Embryonic facial prominence (tissue), 1 donor: Measurements from ENCODE around the gene CTSS.
"Not testable (repeated sequence)": the region's sequence is repeated elsewhere in the genome, so short reads cannot be mapped to it uniquely, and the experiment has no call there.

Source experiments
- DNase-seq: peaks from one replicate; pipeline ENCODE4 v3.0.0-alpha.2; 2016; ENCODE audit errors: extremely low spot score

The CTSS gene

DNA sequence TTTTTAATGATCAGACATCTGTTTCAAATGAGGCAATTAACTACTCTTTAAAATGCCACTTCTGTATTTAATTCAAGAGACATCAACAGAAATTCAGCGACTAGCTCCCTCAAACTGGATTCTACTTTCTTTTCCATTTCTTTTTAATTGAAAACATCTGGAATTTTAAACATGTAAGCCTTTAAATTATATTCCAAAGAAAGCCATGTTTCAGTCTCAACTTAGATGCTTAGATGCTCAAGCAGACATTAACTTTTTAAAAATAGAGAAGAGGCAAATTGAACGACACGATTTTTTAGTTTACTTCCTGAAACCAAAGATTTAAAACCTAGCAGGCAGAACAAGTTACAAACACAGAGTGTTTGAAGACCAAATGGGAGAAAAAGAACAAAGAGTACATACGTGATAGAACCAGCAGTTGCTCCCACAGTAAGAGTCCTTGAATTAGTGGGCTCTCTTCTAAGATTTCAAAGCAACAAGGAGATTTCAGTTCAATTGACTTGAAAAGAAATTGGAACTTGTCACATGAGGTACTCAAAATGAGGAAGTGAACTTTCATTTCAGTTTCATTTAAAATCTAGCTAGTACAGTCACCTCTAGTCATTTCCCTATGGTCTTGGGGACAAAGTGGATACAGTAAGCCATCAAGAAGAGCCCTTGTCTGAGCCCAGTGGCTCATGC is at the start of gene CTSS:
TSS of gene CTSS (minus strand) at position 483 of the 681 bp plus-strand sequence. CDS start 1,015 bp downstream, outside the sequence.
- DNase-seq = peak; percentile 42

DNA sequence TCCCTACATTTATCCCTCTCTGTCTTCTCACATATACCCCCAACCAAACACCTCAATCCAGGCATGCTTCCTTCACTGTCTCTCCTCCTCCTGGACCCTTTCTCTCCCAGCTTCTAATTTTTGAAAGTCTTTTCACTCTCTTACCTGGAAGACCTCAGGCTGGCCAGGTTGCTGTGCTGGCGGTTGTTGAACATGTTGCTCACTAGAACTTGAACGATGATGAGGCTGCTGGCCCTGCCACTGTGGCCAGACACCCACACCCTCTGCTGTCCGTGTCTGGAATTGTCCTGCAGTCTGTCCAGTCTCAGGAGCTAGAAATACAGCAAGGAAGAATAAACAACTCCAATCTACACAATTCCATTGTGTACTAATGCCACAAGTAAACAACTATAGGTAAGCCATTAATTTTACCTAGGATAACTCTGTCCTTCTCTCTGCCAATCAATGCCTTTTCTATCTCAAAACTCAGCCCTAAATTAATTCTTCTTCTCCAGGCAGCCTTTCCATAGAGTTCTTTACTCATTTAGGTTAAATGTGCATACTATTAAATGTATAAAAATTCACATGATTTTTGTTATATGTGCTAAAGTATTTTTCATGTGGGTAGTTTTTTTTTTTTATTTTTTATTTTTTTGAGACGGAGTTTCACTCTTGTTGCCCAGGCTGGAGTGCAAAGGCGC is 47.6 kb upstream of the CTSS start:
- no peak for DNase-seq

DNA sequence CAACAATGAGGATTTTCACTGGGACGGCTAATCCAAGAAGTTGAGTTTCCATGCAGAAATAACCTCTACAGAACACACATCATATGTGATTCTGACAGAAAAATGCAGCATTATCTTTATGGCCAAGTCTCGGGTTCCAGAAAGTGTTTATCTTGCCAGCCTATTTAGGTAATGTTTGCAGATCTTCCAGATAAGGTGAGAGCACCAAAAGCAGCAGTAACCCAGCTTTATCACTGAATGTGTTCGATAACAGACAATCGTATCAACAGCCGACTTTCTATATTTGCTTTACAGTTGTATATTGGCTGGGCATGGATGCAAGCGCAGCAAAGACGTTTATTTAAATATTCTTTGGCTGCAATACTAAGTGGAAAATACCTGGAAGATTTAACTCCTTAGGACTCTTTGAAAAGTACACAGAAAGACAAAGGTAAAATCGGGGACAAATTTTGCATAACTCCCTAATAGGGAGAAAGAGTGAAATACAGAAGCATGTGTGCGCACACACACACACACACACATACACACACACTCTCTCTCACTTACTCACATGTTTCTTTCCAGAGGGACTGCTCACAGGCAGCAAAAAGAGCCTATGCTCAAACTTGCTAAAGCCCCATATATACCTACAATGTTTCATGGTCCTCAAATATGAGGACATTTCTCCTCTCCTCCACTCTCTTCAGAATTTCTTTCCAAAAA is 45.5 kb upstream of the CTSS start:
- no peak for DNase-seq

- no peak for DNase-seq
Measured at GRCh38 chr1:150809651-150810050, 44.1 kb upstream of the CTSS start.

DNA sequence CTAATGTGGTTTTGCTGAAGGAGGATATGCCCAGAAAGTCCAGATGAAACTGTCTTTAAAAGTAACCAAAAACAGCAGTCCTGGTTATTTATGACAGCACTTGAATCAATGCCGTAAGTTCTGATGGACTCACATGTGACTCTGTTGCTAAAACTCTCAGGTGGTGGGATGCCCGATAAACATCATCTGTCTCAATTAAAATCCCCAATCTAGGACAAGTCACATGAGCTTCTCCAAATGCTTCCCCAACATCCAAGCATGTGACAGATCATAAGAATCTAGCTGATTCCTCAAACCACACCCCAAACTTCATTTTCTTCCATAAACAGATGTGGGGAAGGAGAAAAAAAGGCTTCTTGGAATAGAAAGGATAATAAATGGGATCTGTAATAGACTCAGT is 43.3 kb upstream of the CTSS start:
- no peak for DNase-seq

- peak; percentile 62 for DNase-seq
Measured at GRCh38 chr1:150808121-150808520, 42.5 kb upstream of the CTSS start, which contains the start of gene CTSK. Gene CTSK, minus strand, starts transcription at chr1:150808260. Its CDS starts 1,455 bp downstream, at chr1:150806805.

DNA sequence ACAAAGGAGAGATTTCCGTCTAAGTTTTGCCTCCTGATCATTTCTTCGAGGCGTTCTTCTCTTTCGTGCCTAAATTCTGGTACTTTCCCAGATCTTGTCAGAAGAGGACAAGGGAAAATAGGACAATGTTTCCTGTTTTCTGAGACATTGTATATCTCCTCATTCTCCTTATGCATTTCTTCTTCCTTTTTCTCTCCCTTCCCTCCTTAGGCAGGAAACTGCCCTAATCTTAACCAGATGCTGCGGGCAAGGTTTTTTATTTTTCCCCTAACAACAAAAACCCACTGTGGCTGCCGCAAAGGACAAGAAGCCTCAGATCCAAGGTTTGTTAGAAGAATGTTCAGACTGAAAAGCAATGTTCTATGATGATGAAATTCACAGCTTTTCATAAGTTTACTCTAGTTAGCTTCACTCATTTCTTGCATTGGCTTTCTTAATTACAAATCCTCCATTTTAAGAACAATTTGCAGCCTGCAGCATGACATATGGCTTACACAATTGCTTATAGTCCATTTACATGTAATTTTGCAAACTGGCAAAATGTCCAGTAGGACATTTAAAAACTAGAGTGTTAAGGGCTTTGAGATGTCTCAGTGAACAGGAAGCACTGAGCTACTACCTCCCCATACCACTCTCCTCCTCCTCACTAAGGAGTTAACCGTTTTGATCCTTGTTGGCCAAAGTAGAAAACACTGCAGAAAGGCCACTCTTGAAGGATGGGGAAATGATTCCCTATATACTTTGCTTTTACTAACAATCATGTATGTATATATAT is 41.9 kb upstream of the CTSS start:
- DNase-seq = no peak

DNA sequence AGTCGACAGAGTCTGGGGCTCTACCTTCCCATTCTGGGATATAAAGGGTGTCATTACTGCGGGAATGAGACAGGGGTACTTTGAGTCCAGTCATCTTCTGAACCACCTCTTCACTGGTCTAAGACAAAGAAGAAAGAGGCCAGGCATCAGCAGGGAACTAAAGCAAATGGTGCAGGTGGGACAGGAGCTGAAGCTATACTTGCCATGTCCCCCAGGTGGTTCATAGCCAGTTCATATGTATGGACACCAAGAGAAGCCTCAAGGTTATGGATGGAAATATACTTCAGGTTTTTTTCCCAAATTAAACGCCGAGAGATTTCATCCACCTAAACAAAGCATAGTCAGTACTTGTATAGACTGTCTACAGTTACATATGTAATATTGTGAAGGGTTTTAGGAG is 40.3 kb upstream of the CTSS start:
- no peak for DNase-seq

DNA sequence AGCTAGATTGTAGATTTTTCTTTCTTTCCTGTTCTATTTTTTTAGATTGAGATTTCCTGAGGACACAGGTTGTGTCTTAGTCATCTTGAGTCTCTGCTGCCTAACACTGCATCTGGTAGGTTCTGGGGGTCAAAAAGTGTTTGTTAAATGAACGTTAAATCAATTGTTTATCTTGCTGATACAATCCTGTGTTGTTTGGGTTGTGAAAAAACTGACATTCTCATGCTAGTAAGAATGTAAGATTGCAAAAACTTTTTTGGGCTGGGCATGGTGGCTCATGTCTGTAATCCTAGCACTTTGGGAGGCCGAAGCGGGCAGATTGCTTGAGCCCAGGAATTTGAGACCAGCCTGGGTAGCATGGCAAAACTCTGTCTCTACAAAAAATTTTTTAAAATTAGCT is 39.1 kb upstream of the CTSS start:
- no peak for DNase-seq

DNA sequence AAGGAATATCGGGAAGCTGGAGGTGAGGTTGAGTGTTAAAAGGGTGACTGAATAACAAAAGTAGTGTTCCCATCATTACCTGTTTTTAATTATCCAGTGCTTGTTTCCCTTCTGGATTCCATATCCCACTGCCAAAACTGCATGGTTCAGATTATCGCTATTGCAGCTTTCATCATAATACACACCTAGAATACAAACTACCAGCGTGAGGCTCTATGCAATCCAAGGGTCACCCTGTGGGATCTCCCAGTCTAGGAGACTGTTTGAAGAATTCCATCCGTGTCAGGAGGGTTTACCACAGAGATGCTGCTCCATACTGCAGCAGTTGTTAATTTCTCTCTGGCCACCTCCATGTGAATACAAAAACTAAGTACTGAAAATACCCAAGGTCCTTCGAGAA is 33.5 kb upstream of the CTSS start:
- DNase-seq = no peak

- no peak for DNase-seq
Measured at GRCh38 chr1:150798525-150798924, 32.9 kb upstream of the CTSS start.

GRCh38 chr1:150796374-150796773 is 30.8 kb upstream of the CTSS start:
- DNase-seq = no peak

GRCh38 chr1:150793778-150794177 is 28.2 kb upstream of the CTSS start:
- DNase-seq = not testable (repeated sequence)

GRCh38 chr1:150793221-150793620 is 27.6 kb upstream of the CTSS start:
- DNase-seq = no peak

DNA sequence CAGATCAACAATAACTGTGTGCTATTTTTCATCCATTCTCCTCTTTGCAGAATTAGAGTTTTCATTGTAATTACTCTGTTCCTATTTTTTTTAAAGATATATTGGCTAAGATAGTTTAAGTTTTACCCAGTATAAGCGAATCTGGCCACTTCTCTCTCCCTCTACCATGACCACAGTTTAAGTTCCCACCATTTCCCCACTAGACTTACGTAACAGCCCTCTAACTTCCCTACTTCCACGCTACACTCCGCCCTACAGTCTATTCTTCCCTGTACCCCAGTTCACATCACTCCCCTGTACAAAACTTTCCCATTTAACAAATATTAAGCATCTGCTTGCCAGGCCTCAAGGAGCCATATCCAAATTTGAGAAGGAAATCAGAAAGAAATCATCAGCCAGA is 26.0 kb upstream of the CTSS start:
- DNase-seq = no peak

GRCh38 chr1:150789396-150789795 is 23.8 kb upstream of the CTSS start:
- DNase-seq = no peak

DNA sequence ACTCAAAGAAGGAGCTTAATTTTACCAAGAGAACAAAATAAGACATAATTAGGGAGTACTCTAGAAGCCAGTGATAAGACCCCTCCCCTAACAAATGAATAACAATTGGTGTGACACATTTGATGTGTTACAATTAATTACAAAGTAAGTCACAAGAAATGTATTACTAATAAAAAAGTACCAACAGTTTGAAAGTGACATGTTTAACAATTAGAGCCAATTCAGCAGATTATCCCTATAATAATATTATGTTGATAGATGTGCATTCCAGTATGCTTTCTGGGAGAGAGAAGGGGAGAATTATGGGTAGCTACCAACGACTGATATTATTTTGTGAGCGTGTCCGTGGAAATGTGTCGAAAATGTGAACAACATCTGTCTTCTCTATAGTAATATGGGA is 23.4 kb upstream of the CTSS start:
- no peak for DNase-seq

- no peak for DNase-seq
Measured at GRCh38 chr1:150787455-150787854, 21.9 kb upstream of the CTSS start.

GRCh38 chr1:150780510-150780909 is 14.9 kb upstream of the CTSS start:
- no peak for DNase-seq

DNA sequence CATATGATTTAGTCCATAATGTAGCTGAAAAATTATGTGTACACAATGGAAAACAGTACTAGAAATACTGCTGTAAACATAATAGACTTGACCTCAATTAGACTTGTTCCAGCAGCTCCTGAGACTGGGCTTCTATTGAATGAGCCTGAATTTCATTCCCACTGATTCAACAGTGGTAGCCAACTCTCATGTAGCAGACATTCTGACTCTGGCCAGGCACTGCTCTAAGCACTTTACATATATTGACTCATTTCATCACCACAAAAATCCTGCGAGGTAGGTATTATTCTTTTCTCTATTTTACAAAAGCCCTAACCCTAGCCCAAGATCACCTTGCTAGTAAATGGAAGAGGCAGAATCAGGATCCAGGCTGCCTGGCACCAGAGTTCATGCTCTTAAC is 12.8 kb upstream of the CTSS start:
- no peak for DNase-seq

GRCh38 chr1:150777544-150777943 is 12.0 kb upstream of the CTSS start:
- no peak for DNase-seq

DNA sequence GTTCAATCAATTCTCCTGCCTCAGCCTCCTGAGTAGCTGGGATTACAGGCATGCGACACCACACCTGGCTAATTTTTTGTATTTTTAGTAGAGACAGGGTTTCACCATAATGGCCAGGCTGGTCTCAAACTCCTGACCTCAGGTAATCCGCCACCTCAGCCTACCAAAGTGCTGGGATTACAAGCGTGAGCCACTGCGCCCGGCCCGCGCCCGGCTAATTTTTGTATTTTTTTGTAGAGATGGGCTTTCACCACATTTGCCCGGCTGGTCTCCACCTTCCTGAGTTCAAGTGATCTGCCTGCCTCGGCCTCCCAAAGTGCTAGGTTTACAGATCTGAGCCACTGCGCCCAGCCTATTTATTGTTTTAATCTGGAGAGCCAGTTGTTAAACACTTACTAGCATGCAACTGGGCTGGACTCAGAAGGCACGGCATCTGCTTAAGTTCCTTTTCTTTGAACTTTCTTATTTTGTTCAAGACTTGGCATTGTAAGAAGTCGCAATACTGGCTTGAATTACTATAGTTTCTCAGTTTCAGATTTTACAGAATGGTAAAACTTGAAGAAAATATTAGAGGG is 10.4 kb upstream of the CTSS start:
- DNase-seq = not testable (repeated sequence)
